GM20000 (cell line): ENCODE data around the gene PKP3.
"Not testable (repeated sequence)": the region's sequence is repeated elsewhere in the genome, so short reads cannot be mapped to it uniquely, and the experiment has no call there.

Experiments
- DNase-seq: peaks from one replicate; pipeline ENCODE4 v3.0.0; 2012; ENCODE audit warnings: low spot score
- TF ChIP-seq, protein P1 (sequence below): IDR thresholded peaks from 2 replicates; pipeline ENCODE4 v1.5.1; 2012; ENCODE audit warnings: mild to moderate bottlenecking, control low read depth; ENCODE audit errors: extremely low read depth, missing control alignments

PKP3 gene

DNA sequence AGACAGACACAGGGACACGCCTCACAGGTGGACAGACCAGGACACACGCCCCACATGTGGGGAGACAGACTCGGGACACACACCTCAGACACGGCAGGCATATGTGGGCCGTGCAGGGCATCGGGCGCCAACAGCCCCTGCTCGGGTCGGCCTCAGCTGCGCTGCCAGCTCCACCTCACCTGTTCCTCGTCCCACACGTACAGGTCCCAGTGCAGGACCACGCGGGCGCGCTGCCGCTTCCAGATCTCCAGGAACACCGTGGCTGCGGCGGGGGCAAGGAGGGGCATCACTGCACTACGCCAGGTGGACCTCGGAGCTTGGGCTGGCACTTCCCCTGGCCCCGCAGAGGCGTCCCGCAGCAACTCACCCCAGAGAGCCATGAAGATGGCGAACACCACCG lies 35.4 kb downstream of the PKP3 start:
- no peak for DNase-seq
- TF ChIP-seq, protein P1, sequence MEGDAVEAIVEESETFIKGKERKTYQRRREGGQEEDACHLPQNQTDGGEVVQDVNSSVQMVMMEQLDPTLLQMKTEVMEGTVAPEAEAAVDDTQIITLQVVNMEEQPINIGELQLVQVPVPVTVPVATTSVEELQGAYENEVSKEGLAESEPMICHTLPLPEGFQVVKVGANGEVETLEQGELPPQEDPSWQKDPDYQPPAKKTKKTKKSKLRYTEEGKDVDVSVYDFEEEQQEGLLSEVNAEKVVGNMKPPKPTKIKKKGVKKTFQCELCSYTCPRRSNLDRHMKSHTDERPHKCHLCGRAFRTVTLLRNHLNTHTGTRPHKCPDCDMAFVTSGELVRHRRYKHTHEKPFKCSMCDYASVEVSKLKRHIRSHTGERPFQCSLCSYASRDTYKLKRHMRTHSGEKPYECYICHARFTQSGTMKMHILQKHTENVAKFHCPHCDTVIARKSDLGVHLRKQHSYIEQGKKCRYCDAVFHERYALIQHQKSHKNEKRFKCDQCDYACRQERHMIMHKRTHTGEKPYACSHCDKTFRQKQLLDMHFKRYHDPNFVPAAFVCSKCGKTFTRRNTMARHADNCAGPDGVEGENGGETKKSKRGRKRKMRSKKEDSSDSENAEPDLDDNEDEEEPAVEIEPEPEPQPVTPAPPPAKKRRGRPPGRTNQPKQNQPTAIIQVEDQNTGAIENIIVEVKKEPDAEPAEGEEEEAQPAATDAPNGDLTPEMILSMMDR, result no peak

DNA sequence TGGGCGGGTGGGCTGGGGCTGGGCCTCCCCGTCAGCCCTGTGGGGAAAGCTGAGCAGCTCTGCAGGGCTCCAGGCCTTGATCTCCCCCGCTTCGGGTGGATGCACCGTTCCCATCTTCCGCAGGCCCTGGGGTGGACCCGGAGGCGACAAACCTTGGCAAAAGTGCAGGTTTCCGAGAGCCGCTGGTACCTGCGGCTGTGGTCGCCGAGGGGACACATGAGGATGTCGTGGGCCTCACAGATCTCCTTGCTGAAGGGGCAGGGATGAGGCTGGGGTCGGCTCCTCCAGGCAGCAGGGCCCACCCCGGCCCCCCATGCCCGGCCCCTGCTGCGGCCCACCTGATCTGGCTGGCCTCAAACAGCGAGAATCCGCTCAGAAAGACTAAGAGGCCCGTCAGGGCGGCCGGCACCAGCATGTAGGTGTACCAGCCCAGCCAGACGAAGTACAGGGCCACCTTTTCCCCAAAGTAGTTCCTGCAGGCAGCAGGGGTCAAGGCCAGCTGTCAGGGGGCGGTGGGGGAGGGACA lies 36.0 kb downstream of the PKP3 start:
- TF ChIP-seq, protein P1, result no peak
- no peak for DNase-seq

DNA sequence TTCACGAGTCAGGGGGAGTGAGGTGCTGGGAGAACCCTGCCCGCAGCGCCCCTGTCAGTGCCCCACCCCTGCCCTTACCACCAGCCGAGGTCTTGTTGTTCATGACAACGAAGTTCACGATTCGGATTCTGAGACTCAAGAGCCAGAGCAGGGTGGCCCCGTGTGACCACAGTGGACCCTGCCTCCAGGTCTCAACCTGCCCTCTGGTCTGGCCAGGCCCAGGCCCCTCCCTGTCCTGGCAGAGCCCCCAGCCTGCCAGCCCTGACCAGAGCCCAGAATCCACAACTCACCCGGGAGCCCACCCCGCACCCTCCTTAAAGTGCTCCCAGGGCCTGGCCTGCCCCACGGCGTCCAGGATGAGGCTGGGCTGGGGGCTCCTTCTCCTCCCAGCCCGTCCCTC lies 37.9 kb downstream of the PKP3 start:
- TF ChIP-seq, protein P1, result no peak
- no peak for DNase-seq

DNA sequence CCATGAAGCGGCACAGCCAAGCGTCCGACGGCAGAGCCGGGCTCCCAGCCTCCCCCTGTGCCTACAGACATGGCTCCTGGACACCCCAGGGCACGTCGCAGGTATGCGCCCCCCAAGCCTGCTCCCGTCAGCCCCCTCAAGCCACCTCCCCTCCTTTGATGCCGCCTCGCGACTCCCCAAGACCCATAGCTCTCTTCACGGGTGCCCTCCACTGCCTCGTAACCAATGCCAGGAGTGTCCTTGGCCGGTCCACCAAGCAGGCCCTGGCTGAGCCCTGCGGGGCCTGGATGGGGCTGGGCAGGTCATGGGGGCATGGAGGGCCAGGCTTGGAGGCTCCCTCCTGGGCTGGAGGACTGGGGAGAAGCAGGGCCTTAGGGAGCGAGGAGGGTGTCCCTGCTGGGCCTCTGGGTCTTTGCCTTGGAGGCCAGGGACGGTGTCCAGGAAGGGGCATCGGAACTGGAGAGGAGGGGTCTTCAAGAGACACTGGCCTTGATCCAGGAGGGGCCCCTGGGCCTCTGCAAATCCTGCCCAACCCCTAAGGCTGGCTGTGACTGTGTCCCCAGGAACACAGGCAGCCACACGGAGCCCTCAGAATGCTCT lies 38.6 kb downstream of the PKP3 start:
- DNase-seq, result no peak
- TF ChIP-seq, protein P1, result no peak

DNA sequence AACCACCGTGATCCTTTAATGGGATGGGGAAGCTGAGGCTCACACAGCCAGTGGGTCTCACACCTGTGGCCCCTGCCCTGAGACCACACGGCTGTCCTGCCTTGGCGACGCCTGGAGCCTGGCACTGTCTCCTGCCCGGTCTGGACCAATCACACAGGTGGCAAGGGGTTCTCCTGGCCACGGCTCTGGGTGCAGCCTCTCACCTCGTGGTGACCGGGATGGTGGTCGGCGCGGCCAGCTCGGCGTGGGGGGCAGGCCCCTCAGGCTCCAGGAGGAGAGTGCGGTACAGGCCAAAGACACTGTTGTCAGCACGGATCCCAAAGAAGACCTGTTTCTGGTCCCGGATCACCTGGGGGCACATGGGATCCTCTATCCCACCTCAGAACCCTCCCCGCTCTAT lies 39.1 kb downstream of the PKP3 start:
- TF ChIP-seq, protein P1, result no peak
- DNase-seq, result no peak

DNA sequence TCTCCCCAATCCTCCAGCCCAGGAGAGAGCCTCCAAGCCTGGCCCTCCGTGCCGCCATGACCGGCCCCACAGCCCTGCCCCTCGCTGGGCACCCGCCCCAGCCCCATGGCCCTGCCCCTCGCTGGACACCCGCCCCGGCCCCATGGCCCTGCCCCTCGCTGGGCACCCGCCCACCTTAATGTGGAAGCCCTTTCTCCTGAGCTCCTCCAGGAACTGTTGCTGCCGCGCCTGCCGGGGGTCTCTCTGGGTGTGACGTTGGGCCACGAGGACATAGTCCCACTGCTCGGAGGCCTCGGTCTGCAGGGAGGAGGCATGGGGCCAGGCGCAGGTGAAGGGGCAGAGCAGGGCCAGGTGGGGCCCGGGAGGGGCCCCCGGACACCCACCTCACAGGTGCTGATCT lies 39.6 kb downstream of the PKP3 start:
- no peak for DNase-seq
- TF ChIP-seq, protein P1, result no peak

DNA sequence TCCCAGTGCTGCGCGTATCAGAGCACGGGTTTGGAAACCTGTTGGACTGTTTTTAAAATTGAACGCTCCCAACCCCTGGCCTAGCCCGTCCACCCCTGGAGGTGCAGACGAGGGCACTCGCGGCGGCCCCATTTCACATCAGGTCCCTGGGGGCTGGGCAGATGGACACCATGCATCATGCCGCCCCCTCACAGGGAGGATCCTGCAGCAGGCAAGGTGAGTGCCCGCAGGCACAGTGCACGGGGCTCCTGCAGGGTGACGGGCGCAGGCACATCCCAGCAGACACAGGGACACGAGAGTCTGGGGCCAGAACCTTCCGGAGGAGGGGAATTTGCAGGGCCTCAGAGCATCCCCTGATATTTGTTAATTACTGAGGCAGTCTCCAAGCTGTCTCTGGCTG lies 40.5 kb downstream of the PKP3 start:
- DNase-seq, result no peak
- TF ChIP-seq, protein P1, result no peak

DNA sequence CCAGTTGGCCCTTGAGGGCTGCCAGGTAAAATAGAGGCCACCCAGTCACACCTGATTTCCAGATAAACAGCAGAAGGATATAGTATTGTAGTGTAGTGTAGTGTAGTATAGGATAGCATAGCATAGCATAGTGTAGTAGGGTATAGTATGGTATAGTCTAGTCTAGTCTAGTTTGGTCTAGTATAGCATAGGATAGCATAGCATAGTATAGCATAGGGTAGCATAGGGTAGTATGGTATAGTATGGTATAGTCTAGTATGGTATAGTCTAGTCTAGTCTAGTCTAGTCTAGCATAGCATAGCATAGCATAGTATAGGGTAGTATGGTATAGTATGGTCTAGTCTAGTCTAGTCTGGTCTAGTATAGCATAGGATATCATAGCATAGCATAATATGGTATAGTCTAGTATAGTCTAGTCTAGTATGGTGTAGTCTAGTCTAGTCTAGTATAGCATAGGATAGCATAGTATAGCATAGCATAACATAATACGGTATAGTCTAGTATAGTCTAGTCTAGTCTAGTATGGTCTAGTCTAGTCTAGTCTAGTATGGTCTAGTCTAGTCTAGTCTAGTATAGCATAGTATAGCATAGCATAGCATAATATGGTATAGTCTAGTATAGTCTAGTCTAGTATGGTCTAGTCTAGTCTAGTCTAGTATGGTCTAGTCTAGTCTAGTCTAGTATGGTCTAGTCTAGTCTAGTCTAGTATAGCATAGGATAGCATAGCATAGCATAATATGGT lies 41.2 kb downstream of the PKP3 start:
- not testable (repeated sequence) for DNase-seq
